Activated CD8-positive, alpha-beta memory T cell treated with anti-CD3 and anti-CD28 coated beads, Interleukin-2, amount 50 U/mL, for 24 hours (primary cell): Measurements from ENCODE around the gene IMMP1L.
A peak's percentile ranks its signal among the peaks of the same experiment; 100 is the strongest.
"Not testable (repeated sequence)": the region's sequence is repeated elsewhere in the genome, so short reads cannot be mapped to it uniquely, and the experiment has no call there.

Experiments used
- DNase-seq: peaks from one replicate; pipeline ENCODE4 v3.0.0-alpha.2; 2020; ENCODE audit errors: extremely low read depth

IMMP1L gene, protein sequence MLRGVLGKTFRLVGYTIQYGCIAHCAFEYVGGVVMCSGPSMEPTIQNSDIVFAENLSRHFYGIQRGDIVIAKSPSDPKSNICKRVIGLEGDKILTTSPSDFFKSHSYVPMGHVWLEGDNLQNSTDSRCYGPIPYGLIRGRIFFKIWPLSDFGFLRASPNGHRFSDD

DNA sequence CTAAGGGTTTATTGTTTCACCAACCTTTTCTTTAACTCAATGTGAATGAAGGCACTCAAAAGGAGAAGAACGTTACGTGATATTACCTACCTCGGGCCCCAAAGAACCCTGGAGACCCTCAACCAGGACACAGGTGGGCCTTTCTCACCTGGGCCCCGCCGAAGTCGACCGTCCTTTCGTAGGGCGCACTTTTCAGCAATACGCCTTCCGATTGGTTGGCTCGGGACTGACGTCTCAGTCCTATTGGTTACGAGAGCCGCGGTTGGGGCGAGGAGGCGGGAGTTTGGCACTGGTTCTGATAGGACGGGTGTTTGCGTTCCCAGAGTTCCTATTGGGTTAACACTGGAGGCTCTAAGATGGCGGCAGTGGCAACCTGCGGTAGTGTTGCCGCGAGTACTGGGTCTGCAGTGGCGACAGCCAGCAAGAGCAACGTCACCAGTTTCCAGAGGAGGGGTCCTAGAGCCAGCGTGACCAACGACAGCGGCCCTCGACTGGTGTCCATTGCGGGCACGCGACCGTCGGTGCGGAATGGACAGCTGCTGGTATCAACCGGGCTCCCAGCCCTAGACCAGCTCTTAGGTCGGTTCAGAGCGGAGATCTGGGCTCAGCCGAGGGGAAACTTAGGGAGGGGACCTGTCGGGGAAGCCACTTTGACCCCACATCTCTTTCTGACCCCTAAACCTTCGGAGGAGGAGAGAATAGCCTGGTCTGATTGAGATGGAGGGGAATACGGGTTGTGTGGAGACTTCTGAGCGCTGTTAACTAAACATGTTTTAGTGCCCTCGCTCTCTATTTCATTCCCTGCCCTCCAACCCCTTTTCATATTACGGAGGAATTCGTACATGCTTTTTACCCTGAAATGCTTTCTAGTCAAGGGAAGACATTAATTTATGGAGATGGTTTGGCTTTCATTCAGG lies at the start of gene IMMP1L, which contains the start of gene ELP4:
IMMP1L (minus strand) TSS at position 194 of the 917 bp plus-strand sequence. CDS start 46,346 bp downstream, outside the sequence.
ELP4 (plus strand) TSS at position 339 of the 917 bp plus-strand sequence; CDS start at position 357, 18 bp downstream.
- DNase-seq = peak; percentile 93

DNA sequence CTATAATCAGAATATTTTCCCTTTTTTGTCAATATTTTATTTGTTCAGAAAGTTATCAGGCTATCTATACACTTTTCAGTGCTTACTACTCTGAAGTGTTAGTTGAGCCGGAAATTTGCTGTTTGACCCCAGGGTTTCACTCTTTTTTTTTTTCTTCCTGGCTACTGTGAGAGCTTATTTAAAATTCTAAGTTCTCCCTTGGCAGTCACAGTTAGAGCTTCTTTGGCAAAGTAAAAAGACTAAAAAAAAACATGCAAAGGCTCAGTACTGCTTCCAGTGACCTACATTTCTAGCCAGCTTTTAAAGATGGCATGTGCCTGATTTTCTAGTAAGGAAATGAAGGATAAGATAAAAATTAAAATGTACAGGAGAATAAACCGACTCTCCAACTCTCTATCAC lies 48.6 kb upstream of the IMMP1L start:
- no peak for DNase-seq

DNA sequence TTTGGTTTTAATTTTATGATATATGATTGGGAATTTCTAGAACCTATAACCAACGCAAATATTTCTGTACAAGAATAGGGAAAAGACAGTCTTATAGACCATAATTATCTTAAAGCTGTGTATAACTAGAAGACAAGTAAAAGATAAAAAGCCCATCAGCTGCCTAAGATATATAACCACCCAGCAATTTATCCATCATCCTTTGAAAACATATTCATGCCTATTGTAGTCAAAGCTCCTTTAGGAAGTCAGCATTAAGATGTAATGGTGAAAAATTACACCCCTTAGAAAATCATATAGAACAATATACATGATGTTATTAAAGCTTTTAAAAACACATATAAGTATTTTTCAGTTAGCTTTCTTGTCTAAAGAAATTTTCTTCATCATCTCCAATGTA lies 46.5 kb upstream of the IMMP1L start:
- no peak for DNase-seq

DNA sequence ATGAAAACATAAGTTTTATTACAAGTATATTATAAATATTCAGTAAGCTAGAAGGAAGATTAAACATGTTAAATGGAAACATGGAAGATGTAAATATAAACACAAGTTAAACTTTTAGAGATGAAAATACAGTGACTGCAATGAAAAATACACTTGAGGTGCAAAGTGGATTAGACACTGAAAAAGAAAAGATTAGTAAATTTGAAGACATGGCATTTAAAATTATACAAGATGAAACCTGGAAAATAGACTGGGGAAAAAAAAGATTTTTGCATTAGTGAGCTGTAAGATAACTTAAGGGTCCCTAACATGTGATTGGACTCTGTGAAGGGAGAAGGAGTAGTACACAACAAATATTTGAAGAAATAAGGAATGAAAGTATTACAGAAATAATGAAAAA lies 33.4 kb upstream of the IMMP1L start:
- no peak for DNase-seq

DNA sequence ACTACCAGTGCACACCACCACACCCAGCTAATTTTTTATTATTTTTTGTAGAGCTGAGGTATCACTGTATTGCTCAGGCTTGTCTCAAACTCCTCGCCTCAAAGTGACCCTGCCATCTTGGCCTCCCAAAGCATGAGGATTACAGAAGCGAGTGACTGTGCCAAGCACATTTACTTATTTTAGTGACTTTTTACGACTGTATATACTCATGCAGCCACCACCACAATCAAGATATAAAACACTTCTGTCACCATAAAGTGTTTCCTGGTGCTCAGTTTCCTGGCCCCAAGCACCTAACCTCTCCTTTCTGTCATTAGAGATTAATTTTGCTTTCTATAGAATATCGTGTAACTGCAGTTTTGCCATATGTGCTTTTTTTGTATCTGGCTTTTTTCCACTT lies 26.1 kb upstream of the IMMP1L start:
- no peak for DNase-seq

DNA sequence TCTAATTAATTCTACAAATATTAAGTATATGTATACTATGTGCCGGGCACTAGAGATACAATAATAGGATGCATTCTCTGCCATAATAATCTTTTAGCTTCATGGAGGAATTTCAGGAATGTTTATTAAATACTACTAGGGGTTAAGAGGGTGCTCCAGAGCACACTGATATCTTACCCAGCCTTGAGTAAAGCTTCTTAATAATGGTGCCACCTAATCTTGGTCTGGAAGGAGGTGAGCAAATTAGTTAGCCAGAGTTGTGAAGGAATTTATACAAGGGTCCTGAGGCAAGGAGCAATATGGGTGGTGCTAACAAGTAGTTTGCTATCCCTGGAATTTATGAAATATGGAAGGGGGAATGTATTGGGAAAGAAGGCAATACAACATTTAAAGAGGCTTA lies 21.9 kb upstream of the IMMP1L start:
- no peak for DNase-seq

DNA sequence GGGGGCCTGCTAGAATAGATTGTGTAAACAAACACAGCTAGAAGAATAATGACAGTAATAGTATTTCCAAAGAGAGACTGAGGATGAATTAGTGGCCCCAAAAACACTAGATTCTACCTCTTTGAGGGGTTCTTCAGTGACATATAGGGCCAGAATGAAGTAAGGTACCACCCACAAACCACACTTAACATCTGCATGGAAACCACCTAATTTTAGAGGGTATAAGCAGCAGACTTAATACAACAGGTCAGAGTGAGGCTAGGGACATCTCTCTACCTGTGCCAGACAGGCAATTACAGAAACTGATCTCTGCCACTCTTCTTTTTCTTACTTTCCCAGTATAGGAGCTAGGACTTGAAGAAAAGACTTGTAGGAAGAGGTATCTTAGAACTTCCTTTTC lies 20.3 kb upstream of the IMMP1L start:
- no peak for DNase-seq

DNA sequence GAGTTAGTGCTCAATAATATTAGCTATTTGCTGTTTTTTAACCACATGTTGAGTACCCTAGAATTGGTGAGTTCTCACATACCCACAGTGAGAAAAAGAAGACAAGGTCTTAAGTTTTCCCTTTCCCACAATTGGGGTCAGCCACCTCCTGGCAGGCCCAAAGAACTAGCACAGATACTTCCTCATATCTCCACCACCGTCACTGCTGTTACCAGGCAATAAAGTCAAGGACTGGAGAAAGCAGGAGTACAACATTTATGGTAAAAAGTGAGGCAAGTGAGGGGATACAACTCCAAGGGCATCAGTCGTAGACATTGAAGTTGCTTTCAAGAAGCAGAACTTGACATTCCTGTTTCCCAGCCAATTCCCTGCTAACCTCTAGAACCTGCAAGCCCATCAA lies 19.8 kb upstream of the IMMP1L start:
- no peak for DNase-seq

DNA sequence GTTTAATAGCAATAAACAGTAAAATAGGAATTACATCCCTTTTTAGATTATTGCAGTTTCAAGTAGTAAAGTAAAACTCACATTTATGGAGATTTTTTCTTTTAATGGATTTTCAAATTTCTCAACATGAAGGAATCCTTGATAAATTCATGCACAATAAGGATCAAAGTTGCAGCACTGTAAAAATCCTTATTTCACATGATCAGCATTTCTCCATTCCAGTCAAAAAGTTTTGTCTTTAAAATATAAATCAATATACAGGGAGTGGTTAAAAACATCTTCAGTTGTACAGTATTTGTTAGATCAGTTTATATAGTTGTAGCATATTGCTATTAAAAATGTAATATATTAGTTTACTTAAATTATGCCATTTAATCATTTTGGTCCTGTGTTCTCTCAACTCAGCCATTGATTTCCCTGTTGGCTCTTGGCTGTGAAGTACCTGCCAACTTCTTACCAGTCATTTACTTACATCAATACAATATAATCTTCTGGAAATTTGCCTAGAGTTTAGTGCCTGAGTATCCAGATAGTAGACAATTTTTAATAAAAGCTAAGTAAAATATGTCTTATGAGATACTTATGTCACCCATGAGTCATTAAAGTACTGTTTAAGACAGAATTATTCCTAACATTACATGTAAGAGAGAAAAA lies 12.2 kb upstream of the IMMP1L start:
- no peak for DNase-seq

DNA sequence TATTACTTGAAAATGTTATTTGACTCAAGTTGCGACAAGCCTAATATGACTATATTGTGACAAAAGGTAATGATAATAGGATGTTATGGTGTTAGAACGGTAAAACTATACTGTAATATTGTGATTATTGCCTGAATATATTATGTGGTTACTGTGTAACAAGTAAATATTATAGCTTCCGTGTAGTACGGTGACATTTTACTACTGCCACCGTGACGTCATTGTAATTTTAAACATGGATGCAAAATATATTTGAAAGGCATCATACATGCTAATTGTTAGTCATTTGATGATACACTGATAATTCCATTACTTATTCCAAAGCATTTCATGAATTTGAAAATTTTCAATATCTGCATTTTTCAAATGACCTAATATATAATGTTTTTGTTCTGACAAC lies 2.7 kb upstream of the IMMP1L start:
- DNase-seq = no peak

DNA sequence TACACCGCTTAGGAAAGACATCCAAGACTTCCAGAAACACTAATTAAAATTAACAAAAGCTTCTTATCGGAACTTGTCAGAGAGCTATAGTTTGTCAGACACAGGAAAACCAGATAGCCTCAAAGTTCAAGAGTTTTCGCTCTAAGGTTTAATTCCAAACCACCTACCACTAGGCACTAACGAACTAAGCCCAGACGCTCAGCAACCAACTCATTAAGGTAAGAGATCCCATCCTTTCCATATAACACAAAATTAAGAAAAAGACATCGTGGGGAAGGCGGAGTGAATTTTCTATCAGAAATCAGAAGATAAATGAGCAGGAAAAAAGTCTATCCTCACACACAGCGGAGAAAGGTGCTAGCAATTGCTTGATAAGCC lies 382 bp downstream of the IMMP1L start:
- no peak for DNase-seq

DNA sequence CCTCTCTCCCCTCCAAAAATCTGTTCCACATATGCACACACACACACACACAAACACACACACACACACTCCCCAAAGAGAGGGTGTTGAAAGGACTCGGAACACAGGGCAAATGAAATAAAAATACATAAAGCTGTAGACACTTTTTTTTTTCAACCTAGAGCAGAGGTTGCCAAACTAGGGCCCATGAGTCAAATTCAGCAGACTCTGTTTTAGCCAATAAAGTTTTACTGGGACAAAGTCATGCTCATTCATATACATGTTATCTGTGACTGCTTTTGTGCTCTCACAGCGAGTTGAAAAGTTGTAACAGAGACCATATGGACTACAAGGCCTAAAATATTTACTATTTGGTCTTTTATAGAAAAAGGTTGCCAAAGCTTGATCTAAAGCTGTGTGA lies 8.9 kb downstream of the IMMP1L start:
- DNase-seq = no peak

DNA sequence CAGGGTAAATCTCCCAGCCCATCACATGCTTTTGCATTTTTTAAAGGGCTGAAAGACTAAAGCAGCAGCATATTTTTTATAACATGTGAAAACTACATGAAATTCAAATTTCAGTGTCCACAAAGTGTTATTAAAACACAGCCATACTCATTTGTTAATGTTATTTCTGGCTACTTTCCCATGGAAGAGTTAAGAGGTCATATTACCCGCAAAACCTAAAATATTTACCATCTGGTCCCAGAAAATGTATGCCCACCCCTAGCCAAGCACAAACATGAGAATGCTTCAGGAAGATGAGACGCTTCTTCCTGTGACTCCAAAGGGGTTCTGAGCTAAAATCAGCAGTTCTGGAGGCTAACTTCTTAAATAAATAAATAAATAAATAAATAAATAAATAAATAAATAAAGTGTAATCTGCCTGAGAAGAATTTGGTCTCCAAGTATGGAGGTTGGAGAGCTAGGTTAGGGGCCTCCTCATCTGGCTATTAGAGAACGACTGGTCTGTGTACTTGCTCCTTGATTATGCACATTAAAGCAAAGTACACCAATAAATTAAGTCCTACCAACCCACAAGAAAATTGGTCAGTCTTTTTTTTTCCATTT lies 9.7 kb downstream of the IMMP1L start:
- no peak for DNase-seq

DNA sequence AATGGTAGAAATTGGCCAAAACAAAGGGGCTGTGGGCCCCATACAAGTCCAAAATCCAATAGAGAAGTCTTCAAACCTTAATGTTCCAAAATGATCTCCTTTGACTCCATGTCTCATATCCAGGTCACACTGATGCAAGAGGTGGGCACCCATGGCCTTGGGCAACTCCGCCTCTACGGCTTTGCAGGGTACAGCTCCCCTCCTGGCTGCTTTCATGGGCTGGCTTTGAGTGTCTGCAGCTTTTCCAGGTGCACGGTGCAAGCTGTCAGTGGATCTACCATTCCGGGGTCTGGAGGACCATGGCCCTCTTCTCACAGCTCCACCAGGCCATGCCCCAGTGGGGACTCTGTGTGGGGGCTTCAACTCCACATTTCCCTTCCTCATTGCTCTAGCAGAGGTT lies 15.7 kb downstream of the IMMP1L start:
- not testable (repeated sequence) for DNase-seq

DNA sequence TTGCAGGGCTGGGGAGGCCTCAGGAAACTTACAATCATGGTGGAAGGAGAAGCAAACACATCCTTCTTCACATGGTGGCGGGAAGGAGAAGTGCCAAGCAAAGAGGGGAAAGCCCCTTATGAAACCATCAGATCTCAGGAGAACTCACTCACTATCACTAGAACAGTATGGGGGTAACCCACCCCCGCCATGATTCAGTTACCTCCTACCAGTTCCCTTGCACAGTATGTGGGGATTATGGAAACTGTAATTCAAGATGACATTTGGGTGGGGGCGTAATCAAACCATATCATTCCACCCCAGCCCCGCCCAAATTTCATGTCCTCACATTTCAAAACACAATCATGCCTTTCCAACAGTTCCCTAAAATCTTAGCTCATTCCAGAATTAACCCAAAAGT lies 16.2 kb downstream of the IMMP1L start:
- DNase-seq = no peak

DNA sequence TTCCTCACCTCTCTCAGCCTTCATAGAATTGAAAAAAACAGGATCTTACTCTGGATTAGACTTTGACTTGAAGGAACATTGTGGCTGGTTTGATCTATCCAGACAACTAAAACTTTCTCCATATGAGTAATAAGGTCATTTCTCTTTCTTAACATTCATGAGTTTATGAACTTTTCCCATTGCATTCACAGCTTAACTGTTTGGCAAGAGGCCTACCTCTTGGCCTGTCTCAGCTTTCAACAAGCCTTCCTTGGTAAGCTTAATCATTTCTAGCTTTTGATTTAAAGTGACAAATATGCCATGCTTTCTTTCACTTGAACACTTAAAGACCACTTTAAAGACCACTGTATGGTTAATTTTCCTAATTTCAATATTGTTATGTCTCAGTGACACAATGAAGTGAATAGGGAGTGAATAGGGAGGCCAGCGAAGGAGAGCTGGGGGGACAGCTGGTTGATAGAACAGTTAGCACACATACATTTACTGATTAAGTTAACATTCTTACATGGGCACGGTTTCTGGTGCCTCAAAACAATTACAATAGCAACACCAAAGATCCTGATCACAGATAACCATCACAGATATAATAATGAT lies 17.0 kb downstream of the IMMP1L start:
- DNase-seq = no peak

DNA sequence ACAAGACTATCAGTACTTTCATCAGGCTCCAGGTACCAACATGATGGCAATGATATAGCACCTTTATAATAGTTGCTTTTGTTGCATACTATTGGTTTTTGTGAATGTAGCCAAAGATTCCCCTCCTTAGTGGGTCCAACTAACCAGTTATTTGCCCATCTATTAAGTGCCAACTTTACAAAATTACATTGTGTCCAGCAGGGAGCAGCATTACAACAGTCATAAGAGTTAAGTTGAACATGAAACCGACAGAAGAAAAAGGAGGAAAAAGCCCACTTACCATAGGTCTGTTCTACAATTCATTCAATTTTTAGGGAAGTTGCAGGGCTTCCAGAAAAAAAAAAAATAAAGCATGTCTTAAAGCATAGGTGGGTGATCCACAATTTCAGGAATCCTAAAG lies 21.6 kb downstream of the IMMP1L start:
- DNase-seq = no peak

DNA sequence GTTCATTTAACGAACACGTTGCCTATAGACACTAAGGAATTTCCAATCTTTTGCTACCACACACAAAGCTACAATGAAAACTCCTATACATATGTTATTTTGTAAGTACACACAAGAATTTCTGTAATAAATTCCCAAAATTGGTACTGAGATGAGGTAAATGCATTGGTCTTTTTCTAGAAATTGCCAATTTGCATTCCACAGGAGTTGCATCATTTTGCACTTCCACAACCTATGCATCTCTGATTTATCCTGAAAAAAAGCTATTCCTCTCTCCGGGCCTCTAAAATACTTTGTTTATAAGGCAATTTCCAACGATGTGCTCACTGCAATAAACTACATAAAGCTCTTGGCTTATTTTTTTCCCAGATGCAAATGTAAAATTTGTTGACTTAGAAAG lies 24.9 kb downstream of the IMMP1L start:
- no peak for DNase-seq

DNA sequence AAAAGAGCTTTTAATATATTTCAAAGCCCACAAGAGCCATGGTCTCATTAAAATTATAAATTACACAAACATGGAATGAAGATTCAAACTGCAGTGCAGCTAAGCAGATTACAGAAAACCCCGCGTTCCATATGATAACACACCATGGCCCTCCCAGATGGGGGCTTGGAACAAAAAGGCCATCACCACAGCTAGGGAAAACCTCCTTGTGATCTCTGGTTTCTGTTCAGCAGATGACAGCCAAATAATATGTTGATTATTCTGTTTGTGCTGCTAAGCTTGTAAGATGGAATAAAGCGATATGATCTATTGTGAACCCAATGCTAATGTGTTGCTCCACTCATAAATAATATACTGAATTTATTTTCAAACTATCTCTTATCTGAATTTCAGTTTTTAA lies 28.5 kb downstream of the IMMP1L start:
- DNase-seq = no peak

DNA sequence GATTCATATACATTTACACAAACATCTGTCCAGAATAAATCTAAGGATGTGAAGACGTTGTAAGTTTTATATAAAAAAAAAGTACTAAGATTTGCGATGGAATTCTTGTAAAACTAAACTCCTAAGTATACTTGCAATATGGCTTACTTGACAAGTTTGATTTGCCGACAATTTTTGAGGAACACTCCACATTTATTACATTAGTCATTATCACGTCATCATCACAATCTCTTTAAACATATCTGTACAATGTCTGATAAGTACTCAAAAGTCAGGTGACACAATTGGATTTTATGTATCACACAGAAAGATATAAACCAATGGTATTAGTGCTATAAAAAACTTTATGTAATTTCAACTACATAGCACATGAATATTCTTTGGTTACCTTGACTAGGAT lies 30.4 kb downstream of the IMMP1L start:
- DNase-seq = no peak

DNA sequence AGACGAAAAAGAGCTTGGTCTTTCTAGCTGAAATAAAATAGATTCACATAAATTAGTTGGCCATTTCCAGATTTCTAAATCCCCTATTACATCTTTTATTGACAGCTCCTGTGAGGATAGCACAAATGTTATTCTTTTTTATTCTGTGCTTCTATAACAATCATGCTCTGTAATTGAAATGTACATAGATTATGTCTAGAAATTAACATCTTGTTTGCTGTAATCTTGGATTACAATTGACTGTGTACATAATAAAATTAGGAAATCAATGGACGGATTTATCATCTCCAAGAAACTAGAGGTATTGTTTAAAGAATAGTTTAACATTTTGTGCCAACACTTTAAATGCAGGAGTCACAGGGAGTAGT lies 31.2 kb downstream of the IMMP1L start:
- DNase-seq = no peak
